PC-3 (cell line): Measurements from ENCODE around the gene MYO5B.
A peak's percentile ranks its signal among the peaks of the same experiment; 100 is the strongest.

Experiments
- EZH2 ChIP-seq: fragments of 300-600 bp; sonication (generic); IDR thresholded peaks from one replicate; pipeline ENCODE4 v1.6.1; 2017; ENCODE audit warnings: antibody characterized with exemption, mild to moderate bottlenecking, low read length; ENCODE audit not compliant: unreplicated experiment
- EZH2phosphoT487 ChIP-seq: fragments of 300-600 bp; sonication (generic); IDR thresholded peaks from 2 replicates; pipeline ENCODE4 v1.6.1; 2018; ENCODE audit warnings: mild to moderate bottlenecking, antibody characterized with exemption, low read length, borderline replicate concordance
- TF ChIP-seq, protein P1 (sequence below): fragments of 300-600 bp; sonication (generic); conservative IDR thresholded peaks from 2 replicates; pipeline ENCODE4 v1.5.1; 2017; ENCODE audit warnings: antibody characterized with exemption, low read depth, mild to moderate bottlenecking, low read length

GRCh38 chr18:50218432-50219197, 23.7 kb upstream of the MYO5B start:
- TF ChIP-seq, protein P1, sequence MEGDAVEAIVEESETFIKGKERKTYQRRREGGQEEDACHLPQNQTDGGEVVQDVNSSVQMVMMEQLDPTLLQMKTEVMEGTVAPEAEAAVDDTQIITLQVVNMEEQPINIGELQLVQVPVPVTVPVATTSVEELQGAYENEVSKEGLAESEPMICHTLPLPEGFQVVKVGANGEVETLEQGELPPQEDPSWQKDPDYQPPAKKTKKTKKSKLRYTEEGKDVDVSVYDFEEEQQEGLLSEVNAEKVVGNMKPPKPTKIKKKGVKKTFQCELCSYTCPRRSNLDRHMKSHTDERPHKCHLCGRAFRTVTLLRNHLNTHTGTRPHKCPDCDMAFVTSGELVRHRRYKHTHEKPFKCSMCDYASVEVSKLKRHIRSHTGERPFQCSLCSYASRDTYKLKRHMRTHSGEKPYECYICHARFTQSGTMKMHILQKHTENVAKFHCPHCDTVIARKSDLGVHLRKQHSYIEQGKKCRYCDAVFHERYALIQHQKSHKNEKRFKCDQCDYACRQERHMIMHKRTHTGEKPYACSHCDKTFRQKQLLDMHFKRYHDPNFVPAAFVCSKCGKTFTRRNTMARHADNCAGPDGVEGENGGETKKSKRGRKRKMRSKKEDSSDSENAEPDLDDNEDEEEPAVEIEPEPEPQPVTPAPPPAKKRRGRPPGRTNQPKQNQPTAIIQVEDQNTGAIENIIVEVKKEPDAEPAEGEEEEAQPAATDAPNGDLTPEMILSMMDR = peak; percentile 50; the same call in 1 of the 2 replicates
- no peak for TF ChIP-seq EZH2phosphoT487
- no peak for TF ChIP-seq EZH2
